ENCODE data around the gene COX19. TPM values are rescaled to one million over a fixed set of nuclear protein-coding genes. Genes with fewer than 3 reads are reported as not detected.

COX19 gene
- total RNA-seq, 4 donors from 2014 or later: 15.9 to 41.3 (median 24.7) TPM

DNA sequence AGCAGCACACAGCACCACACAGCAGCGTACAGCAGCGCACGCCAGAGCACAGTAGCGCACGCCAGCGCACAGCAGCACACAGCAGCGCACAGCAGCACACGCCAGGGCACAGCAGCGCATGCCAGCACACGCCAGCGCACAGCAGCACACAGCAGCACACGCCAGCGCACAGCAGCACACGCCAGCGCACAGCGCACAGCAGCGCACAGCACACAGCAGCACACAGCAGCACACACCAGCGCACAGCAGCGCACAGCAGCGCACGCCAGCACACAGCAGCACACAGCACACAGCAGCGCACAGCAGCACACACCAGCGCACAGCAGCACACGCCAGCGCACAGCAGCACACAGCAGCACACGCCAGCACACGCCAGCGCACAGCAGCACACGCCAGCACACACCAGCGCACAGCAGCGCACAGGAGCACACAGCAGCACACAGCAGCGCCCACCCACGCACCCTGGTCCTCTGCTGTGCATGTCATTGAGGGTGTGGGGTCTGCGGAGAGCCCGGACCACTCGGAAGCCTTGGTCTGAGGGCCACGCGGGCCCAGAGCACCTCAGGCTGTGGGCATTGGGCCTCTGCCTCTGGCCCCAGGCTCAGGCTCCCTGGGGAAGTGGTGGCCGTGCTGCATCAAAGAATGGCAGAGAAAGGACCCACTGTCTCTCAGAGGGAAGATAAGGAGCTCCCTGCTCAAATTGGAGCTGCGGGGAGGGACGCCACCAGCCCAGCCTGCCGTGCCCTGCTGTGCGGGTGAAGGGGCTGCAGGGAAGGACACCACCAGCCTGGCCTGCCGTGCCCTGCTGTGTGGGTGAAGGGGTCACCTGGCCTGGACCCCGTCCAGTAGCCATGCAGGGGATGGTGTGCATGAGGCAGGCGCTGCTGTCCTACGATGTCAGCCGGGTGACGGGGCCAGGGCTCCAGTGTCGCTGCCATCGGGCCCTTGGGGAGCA is 41.5 kb upstream of the COX19 start:
- DNase-seq: no peak
- Histone ChIP-seq H3K27ac (no peak overlapping the region), H3K36me3 (no peaks in the 10 kb centered on the region), H3K9me3 (no peaks in the 10 kb centered on the region), H3K4me1 (peaks cover 0 to 7% (median 0%) of the 10 kb centered on the region in 4 donors), H3K27me3 (no peaks in the 10 kb centered on the region), H3K4me3 (no peak overlapping the region)
- no peak for TF ChIP-seq POLR2A (IDR thresholded peaks at IDR 0.05)
- no peak for TF ChIP-seq CTCF (IDR thresholded peaks at IDR 0.05)

DNA sequence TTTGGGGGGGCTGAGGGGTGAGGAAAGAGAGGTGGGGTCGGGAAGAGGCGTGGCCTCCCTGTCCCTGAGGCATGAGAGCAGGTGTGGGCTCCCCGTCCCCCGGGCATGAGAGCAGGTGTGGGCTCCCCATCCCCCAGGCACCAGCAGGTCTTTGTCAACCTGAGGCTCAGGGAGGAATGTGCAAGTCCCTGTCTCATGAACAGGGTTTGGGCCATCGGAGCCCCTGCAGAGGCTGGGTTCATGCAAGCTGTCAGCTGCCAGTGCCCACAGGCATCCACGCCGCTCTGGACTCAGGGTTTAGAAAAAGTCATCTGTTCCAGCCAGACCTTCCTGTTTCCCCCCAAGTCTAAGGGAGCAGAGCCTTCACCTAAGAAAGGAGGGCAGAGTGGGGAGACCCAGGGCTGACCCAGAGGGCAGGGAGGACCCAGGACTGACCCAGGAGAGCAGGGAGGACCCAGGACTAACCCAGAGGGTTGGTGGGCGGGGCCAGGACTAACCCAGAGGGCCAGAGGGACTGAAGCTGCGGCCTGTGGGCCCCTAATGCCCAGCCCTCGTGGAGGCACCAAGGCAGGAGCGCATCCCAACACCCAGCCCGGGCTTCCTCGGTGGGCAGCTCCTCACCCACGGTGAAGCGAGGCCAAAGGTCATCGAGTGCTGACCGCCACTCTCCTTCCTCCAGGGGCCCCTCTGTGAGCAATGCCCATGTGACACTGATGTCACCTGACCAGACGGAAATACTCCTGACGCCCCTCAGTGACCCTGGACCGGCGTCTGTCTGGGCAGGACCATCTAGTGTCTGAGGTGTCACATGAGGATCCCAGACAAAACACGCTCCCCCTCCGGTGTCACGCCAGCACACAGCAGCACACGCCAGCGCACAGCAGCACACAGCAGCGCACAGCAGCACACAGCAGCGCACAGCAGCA is 40.1 kb upstream of the COX19 start:
- Histone ChIP-seq H3K4me3 (no peak overlapping the region), H3K27ac (no peak overlapping the region), H3K36me3 (no peaks in the 10 kb centered on the region), H3K9me3 (no peaks in the 10 kb centered on the region), H3K4me1 (peaks cover 0 to 12% (median 0%) of the 10 kb centered on the region in 4 donors), H3K27me3 (no peaks in the 10 kb centered on the region)
- DNase-seq: no peak
- no peak for TF ChIP-seq POLR2A (IDR thresholded peaks at IDR 0.05)
- no peak for TF ChIP-seq CTCF (IDR thresholded peaks at IDR 0.05)

- Histone ChIP-seq H3K4me3 (no peak overlapping the region), H3K9me3 (no peaks in the 10 kb centered on the region), H3K4me1 (peaks cover 0 to 12% (median 0%) of the 10 kb centered on the region in 4 donors), H3K36me3 (no peaks in the 10 kb centered on the region), H3K27ac (no peak overlapping the region), H3K27me3 (no peaks in the 10 kb centered on the region)
- TF ChIP-seq POLR2A (IDR thresholded peaks at IDR 0.05) (no peak), CTCF (IDR thresholded peaks at IDR 0.05) (no peak)
- DNase-seq: no peak
Measured at GRCh38 chr7:1014681-1015080, 39.3 kb upstream of the COX19 start.

GRCh38 chr7:1013581-1013980 is 38.2 kb upstream of the COX19 start:
- H3K27me3 ChIP-seq: no peaks in the 10 kb centered on the region
- H3K27ac ChIP-seq: no peak overlapping the region
- no peak for DNase-seq
- no peak overlapping the region for H3K4me3 ChIP-seq
- H3K36me3 ChIP-seq: peaks cover 0 to 7% (median 0%) of the 10 kb centered on the region in 3 donors
- H3K9me3 ChIP-seq: no peaks in the 10 kb centered on the region
- H3K4me1 ChIP-seq: peaks cover 0 to 12% (median 0%) of the 10 kb centered on the region in 4 donors
- TF ChIP-seq POLR2A (IDR thresholded peaks at IDR 0.05) (no peak), CTCF (IDR thresholded peaks at IDR 0.05) (no peak)

- Histone ChIP-seq H3K36me3 (peaks cover 0 to 11% (median 0%) of the 10 kb centered on the region in 3 donors), H3K9me3 (no peaks in the 10 kb centered on the region), H3K27me3 (no peaks in the 10 kb centered on the region), H3K4me1 (peaks cover 0 to 12% (median 0%) of the 10 kb centered on the region in 4 donors), H3K27ac (no peak overlapping the region), H3K4me3 (no peak overlapping the region)
- no peak for TF ChIP-seq POLR2A (IDR thresholded peaks at IDR 0.05)
- TF ChIP-seq CTCF (IDR thresholded peaks at IDR 0.05): no peak
- no peak for DNase-seq
Measured at GRCh38 chr7:1012716-1013095, 37.4 kb upstream of the COX19 start.
